Right renal cortex interstitium (tissue), 3 donors: ENCODE data around the gene VPS37D. TPM values are rescaled to one million over a fixed set of nuclear protein-coding genes. Genes with fewer than 3 reads are reported as not detected.
"Not testable (repeated sequence)": the region's sequence is repeated elsewhere in the genome, so short reads cannot be mapped to it uniquely, and the experiment has no call there.

Source experiments
- DNase-seq, 3 donors: peaks; one replicate each; pipeline ENCODE4 v3.0.0-alpha.2; 2013; ENCODE audit warnings: low read depth in 3 of 3, low spot score in 2 of 3
- polyA plus RNA-seq, 3 donors: library from polyadenylated mRNA; unstranded; fragments of 120-200 nt; gene quantifications; one replicate each; pipeline ENCODE4 v1.2.1, GENCODE V29; 2013; ENCODE audit not compliant: insufficient read length in 3 of 3

Gene VPS37D
- polyA plus RNA-seq: 10 to 100 TPM in 1 of 3 donors, 1 to 10 TPM in 2; 9.9 to 11.4 (median 10.0) TPM

- peak; percentile 48 to 84 (median 84) for DNase-seq
These were observed at the start of gene VPS37D for GRCh38 chr7:73667344-73668102. Gene VPS37D, plus strand, starts transcription at chr7:73667831. Its CDS starts 128 bp downstream, at chr7:73667959.

GRCh38 chr7:73618538-73618937, 49.1 kb upstream of the VPS37D start:
- DNase-seq: no peak

- DNase-seq: not testable (repeated sequence)
These were observed 48.2 kb upstream of the VPS37D start for GRCh38 chr7:73619394-73619793.

GRCh38 chr7:73621168-73622063, 46.2 kb upstream of the VPS37D start:
- no peak for DNase-seq

- no peak for DNase-seq
These were observed 45.1 kb upstream of the VPS37D start for GRCh38 chr7:73622527-73622908.

GRCh38 chr7:73622909-73623797, 44.5 kb upstream of the VPS37D start:
- no peak for DNase-seq

GRCh38 chr7:73623798-73624668, 43.6 kb upstream of the VPS37D start, which contains the start of gene MLXIPL:
Gene MLXIPL, minus strand, starts transcription at chr7:73624522. Its CDS starts 30 bp downstream, at chr7:73624492.
- peak in 1 of 3 donors; percentile 71 for DNase-seq

GRCh38 chr7:73624669-73625001, 43.0 kb upstream of the VPS37D start:
- DNase-seq: no peak

GRCh38 chr7:73625276-73625675, 42.4 kb upstream of the VPS37D start:
- DNase-seq: no peak

- no peak for DNase-seq
These were observed 40.8 kb upstream of the VPS37D start for GRCh38 chr7:73626814-73627213.

- no peak for DNase-seq
These were observed 39.1 kb upstream of the VPS37D start for GRCh38 chr7:73628504-73628903.

GRCh38 chr7:73631558-73631957, 36.1 kb upstream of the VPS37D start:
- no peak for DNase-seq

GRCh38 chr7:73633323-73633722, 34.3 kb upstream of the VPS37D start:
- no peak for DNase-seq

- no peak for DNase-seq
These were observed 33.8 kb upstream of the VPS37D start for GRCh38 chr7:73633844-73634243.

- no peak for DNase-seq
These were observed 32.0 kb upstream of the VPS37D start for GRCh38 chr7:73635428-73636200.

- no peak for DNase-seq
These were observed 28.7 kb upstream of the VPS37D start for GRCh38 chr7:73638911-73639310.

- DNase-seq: no peak
These were observed 24.8 kb upstream of the VPS37D start for GRCh38 chr7:73642834-73643233.

GRCh38 chr7:73644688-73645286, 22.8 kb upstream of the VPS37D start:
- no peak for DNase-seq
